ENCODE results near the gene PLAA.

GRCh38 chr9:26955921-26956859 is 9.1 kb upstream of the PLAA start, which contains the start of gene IFT74:
- peak; percentile 72 to 81 for TF ChIP-seq POLR2AphosphoS5 (IDR thresholded peaks at IDR 0.05)
- TF ChIP-seq CTCF (IDR thresholded peaks at IDR 0.05), result no peak
- TF ChIP-seq POLR2A (IDR thresholded peaks at IDR 0.05; ENCODE audit: low read depth), result no peak
- no peak for TF ChIP-seq EP300 (IDR thresholded peaks at IDR 0.05)

Measured in esophagus muscularis mucosa (tissue), 4 donors.